Tibial artery (tissue), 4 donors: ENCODE data around the gene FCHO2.

Source experiments
- DNase-seq, 2 donors: peaks; one replicate each; pipeline ENCODE4 v3.0.0-alpha.2; 2019
- H3K27ac ChIP-seq, 2 donors: fragments of 200-600 bp; sonication (generic) in 1 of 2; 1 replicate in 1 of 2; 2 replicates in 1 of 2; pipeline ENCODE4 v1.5.1; 2018 to 2019; ENCODE audit warnings: mild to moderate bottlenecking in 1 of 2
- H3K27me3 ChIP-seq, 2 donors: fragments of 200-600 bp; sonication (generic) in 1 of 2; one replicate each; pipeline versions ENCODE4 v1.5.1 to v1.6.0; 2016 to 2019
- H3K36me3 ChIP-seq, 3 donors: fragments of 200-600 bp; sonication (generic) in 2 of 3; one replicate each; pipeline ENCODE4 v1.5.1; 2016 to 2019; ENCODE audit warnings: mild to moderate bottlenecking in 2 of 3
- H3K4me1 ChIP-seq, 4 donors: fragments of 200-600 bp; sonication (generic) in 2 of 4; 1 replicate in 3 of 4; 2 replicates in 1 of 4; pipeline ENCODE4 v1.5.1; 2016 to 2019
- H3K4me3 ChIP-seq, 2 donors: fragments of 200-600 bp; sonication (generic) in 1 of 2; 1 replicate in 1 of 2; 2 replicates in 1 of 2; pipeline ENCODE4 v1.5.1; 2018 to 2019; ENCODE audit warnings: mild to moderate bottlenecking in 2 of 2
- H3K9me3 ChIP-seq, 3 donors: fragments of 200-600 bp; sonication (generic) in 1 of 3; one replicate each; pipeline ENCODE4 v1.5.1; 2016 to 2019
- CTCF ChIP-seq, 2 experiments: fragments of 200-600 bp in 1 of 2; fragments of 450-650 bp in 1 of 2; IDR thresholded peaks; one replicate each; pipeline ENCODE4 v1.5.1; 2017 to 2019; ENCODE audit warnings: antibody characterized with exemption in 2 of 2, mild to moderate bottlenecking in 1 of 2, moderate library complexity in 1 of 2
- intact Hi-C: fragments of 100-400 bp; cut with DNase I; formaldehyde crosslinking; loops from one replicate; pipeline ENCODE4 v1.15.0; 2023; ENCODE audit warnings: low total_unique reads

Gene FCHO2

GRCh38 chr5:73139485-73139884 is 183.6 kb downstream of the FCHO2 start:
- Histone ChIP-seq H3K9me3 (no peaks in the 10 kb centered on the region), H3K27ac (no peak overlapping the region), H3K27me3 (peaks cover 0 to 27% of the 10 kb centered on the region in 2 donors), H3K36me3 (no peaks in the 10 kb centered on the region), H3K4me1 (no peaks in the 10 kb centered on the region), H3K4me3 (no peak overlapping the region)
- no peak for TF ChIP-seq CTCF (IDR thresholded peaks at IDR 0.05)
- DNase-seq, result no peak
- intact Hi-C loops, result no loop called here
